ENCODE measurements around the gene CSNK1D.
A peak's percentile ranks its signal among the peaks of the same experiment; 100 is the strongest.

The CSNK1D gene

GRCh38 chr17:82245134-82246039 is 28.1 kb downstream of the CSNK1D start:
- TF ChIP-seq, protein P1, sequence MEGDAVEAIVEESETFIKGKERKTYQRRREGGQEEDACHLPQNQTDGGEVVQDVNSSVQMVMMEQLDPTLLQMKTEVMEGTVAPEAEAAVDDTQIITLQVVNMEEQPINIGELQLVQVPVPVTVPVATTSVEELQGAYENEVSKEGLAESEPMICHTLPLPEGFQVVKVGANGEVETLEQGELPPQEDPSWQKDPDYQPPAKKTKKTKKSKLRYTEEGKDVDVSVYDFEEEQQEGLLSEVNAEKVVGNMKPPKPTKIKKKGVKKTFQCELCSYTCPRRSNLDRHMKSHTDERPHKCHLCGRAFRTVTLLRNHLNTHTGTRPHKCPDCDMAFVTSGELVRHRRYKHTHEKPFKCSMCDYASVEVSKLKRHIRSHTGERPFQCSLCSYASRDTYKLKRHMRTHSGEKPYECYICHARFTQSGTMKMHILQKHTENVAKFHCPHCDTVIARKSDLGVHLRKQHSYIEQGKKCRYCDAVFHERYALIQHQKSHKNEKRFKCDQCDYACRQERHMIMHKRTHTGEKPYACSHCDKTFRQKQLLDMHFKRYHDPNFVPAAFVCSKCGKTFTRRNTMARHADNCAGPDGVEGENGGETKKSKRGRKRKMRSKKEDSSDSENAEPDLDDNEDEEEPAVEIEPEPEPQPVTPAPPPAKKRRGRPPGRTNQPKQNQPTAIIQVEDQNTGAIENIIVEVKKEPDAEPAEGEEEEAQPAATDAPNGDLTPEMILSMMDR (IDR thresholded peaks at IDR 0.05; ENCODE audit: borderline replicate concordance, insufficient read depth, low read depth, low read length): no peak
- no peak overlapping the region for H3K4me3 ChIP-seq (ENCODE audit: low read depth, low read length)

DNA sequence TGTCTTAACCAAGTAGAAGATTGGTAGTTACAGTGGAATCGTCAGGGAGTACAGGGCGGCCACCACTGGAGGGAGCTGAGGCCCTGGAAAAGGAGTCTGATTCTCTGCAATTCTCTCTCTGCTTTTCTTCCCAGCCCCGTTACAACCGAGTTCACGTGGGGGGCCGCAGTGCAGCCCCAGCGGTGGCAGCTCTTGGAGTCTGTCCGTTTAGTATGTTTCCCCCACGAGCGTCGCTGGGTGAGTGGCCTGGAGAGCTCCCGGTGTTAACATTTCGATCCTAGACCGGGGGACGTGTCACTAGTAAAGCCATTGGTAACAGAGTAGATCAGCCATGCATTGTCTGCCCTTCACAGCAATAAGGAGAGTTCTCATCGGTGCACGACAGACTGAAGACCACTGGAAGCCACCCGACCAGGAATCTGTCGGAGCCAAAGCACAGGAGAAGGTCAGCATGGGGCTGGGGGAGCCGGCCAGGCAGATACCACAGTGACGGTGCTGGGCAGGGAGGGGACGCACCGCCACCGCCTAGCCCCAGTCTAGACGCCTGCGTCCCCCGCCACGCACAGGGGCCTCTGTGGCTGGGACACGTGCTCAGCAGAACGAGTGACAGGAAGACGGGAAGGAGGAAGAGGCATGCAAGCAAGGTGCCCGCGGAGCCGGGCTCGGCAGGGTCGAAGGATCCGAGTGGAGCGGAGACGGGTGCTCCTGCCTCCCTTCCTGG is 28.9 kb downstream of the CSNK1D start:
- H3K4me3 ChIP-seq (ENCODE audit: low read depth, low read length): no peak overlapping the region
- TF ChIP-seq, protein P1 (IDR thresholded peaks at IDR 0.05; ENCODE audit: borderline replicate concordance, insufficient read depth, low read depth, low read length): peak; percentile 27; the same call in 1 of the 2 replicates

DNA sequence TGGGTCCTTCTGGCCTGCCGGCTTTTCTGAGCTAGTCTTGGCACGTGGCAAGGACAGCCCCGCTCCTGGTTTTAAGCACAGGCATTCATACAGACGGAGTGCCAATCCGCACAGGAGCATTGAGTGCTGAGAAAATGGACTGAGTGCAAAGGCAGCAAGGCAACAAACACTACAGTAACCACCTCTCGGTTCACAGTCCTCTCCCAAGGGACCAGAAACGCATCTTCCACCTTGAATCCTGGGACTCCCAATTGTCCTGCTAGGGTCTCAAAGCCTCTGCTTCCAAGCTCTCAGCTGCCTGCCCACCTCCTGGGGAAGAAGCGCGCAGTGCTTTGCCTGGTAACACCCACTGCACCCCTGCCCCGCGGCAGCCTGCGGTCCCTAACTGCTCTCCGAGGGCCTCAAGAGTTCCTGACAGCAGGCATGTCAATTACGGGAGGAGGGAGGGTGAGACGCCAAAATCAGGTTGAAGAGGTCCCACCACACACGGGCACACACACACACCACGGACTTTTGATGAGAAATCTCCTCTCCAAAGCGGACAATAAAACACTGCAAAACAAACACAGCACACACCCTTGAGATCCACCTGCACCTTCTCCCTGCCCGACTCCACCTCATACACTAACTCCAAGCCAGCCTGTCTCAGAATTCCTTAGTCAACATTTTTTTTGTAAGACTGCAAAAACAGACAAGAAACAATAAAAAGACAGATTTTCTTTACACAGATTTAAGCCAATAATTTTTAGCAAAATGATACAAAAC is 29.7 kb downstream of the CSNK1D start:
- TF ChIP-seq, protein P1 (IDR thresholded peaks at IDR 0.05; ENCODE audit: borderline replicate concordance, insufficient read depth, low read depth, low read length): no peak

GRCh38 chr17:82242977-82243647 is 30.4 kb downstream of the CSNK1D start:
- TF ChIP-seq, protein P1 (IDR thresholded peaks at IDR 0.05; ENCODE audit: borderline replicate concordance, insufficient read depth, low read depth, low read length): no peak
- H3K4me3 ChIP-seq (ENCODE audit: low read depth, low read length): no peak overlapping the region

More for the DNA sequence above, 29.7 kb downstream of the CSNK1D start:
- no peak overlapping the region for H3K4me3 ChIP-seq (ENCODE audit: low read depth, low read length)

DNA sequence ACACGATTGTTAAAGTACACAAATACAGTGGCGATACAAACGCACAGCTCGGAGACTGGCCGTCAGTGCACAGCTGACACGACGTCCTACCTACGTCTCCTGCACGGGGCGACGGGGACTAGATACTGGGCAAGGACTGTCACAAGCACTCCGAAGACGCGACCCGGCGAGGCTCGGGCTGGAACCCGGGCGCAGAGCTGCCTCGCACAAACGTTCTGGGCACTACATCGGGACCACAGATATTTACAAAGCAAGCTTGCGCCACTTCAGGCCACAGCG is 30.9 kb downstream of the CSNK1D start:
- H3K4me3 ChIP-seq (ENCODE audit: low read depth, low read length): no peak overlapping the region
- TF ChIP-seq, protein P1 (IDR thresholded peaks at IDR 0.05; ENCODE audit: borderline replicate concordance, insufficient read depth, low read depth, low read length): no peak

GRCh38 chr17:82241926-82242697 is 31.4 kb downstream of the CSNK1D start:
- H3K4me3 ChIP-seq (ENCODE audit: low read depth, low read length): no peak overlapping the region
- TF ChIP-seq, protein P1 (IDR thresholded peaks at IDR 0.05; ENCODE audit: borderline replicate concordance, insufficient read depth, low read depth, low read length): no peak
